ENCODE data around the gene ADAMTSL4. TPM values are rescaled to one million over a fixed set of nuclear protein-coding genes. Genes with fewer than 3 reads are reported as not detected.
"Not testable (repeated sequence)": the region's sequence is repeated elsewhere in the genome, so short reads cannot be mapped to it uniquely, and the experiment has no call there.

ADAMTSL4 gene
- total and polyA plus RNA-seq, 10 donors = 2.8 to 19.1 (median 11.1) TPM

- Histone ChIP-seq H3K4me3 (peak overlapping the region in 7 of 8 donors; percentile 3 to 96 (median 81)), H3K9me3 (no peaks in the 10 kb centered on the region), H3K4me1 (peaks cover 77 to 96% (median 82%) of the 10 kb centered on the region in 6 donors), H3K36me3 (peaks cover 0 to 94% (median 62%) of the 10 kb centered on the region in 6 donors), H3K27ac (peak overlapping the region; percentile 68 to 100 (median 100)), H3K27me3 (replicated peaks in 1 of 7) (no peaks in the 10 kb centered on the region)
- WGBS, 5 donors = 28 to 57% (median 40%) methylated on average over 4 of the region's 4 CpGs
- intact Hi-C loops (cut with DNase I; ENCODE audit: low total_unique reads) = no loop called here
- TF ChIP-seq POLR2AphosphoS5 (IDR thresholded peaks at IDR 0.05) (peak in 1 of 3 donors; percentile 81), POLR2A (IDR thresholded peaks at IDR 0.05) (no peak)
- peak; percentile 3 for DNase-seq
Observed at GRCh38 chr1:150572918-150573647, 23.9 kb downstream of the ADAMTSL4 start.

- H3K9me3 ChIP-seq; H3K27me3 ChIP-seq (replicated peaks in 1 of 7); intact Hi-C loops (cut with DNase I; ENCODE audit: low total_unique reads): not testable (repeated sequence)
- Histone ChIP-seq H3K36me3 (peaks cover 0 to 98% (median 62%) of the 10 kb centered on the region in 6 donors), H3K4me3 (peak overlapping the region; percentile 3 to 96 (median 82)), H3K27ac (peak overlapping the region; percentile 68 to 100 (median 100)), H3K4me1 (peaks cover 72 to 90% (median 76%) of the 10 kb centered on the region in 6 donors)
- DNase-seq = peak; percentile 76
- TF ChIP-seq POLR2AphosphoS5 (IDR thresholded peaks at IDR 0.05) = peak; percentile 61 to 85 (median 63)
- WGBS, 5 donors = 58 to 80% (median 66%) methylated on average over 13 of the region's 13 CpGs
Observed at GRCh38 chr1:150573648-150574071, 24.5 kb downstream of the ADAMTSL4 start.

- no peak for DNase-seq
- H3K4me3 ChIP-seq = peak overlapping the region; percentile 70 to 96 (median 84)
- H3K27ac ChIP-seq = peak overlapping the region; percentile 10 to 100 (median 100)
- peaks cover 0 to 90% (median 62%) of the 10 kb centered on the region in 6 donors for H3K36me3 ChIP-seq
- intact Hi-C loops (cut with DNase I; ENCODE audit: low total_unique reads) = no loop called here
- H3K4me1 ChIP-seq = peaks cover 65 to 82% (median 69%) of the 10 kb centered on the region in 6 donors
- H3K9me3 ChIP-seq = no peaks in the 10 kb centered on the region
- 33 to 59% (median 50%) methylated on average over 6 of the region's 6 CpGs for WGBS, 5 donors
- TF ChIP-seq POLR2AphosphoS5 (IDR thresholded peaks at IDR 0.05) (peak in 1 of 3 donors; percentile 77), CTCF (IDR thresholded peaks at IDR 0.05 in 8 of 11, conservative IDR thresholded peaks at IDR 0.05 in 3 of 11) (no peak)
- no peaks in the 10 kb centered on the region for H3K27me3 ChIP-seq (replicated peaks in 1 of 7)
Observed at GRCh38 chr1:150574260-150575071, 25.3 kb downstream of the ADAMTSL4 start.

GRCh38 chr1:150575072-150575489 lies 25.9 kb downstream of the ADAMTSL4 start:
- Histone ChIP-seq H3K4me1 (peaks cover 60 to 81% (median 67%) of the 10 kb centered on the region in 6 donors), H3K4me3 (peak overlapping the region; percentile 70 to 96 (median 84)), H3K9me3 (no peaks in the 10 kb centered on the region), H3K27me3 (replicated peaks in 1 of 7) (no peaks in the 10 kb centered on the region), H3K27ac (peak overlapping the region; percentile 10 to 100 (median 100)), H3K36me3 (peaks cover 0 to 84% (median 61%) of the 10 kb centered on the region in 6 donors)
- WGBS, 5 donors = 34 to 53% (median 43%) methylated on average over 4 of the region's 4 CpGs
- TF ChIP-seq POLR2A (IDR thresholded peaks at IDR 0.05) = no peak
- intact Hi-C loops (cut with DNase I; ENCODE audit: low total_unique reads) = no loop called here
- DNase-seq = no peak

GRCh38 chr1:150575518-150576366 lies 26.5 kb downstream of the ADAMTSL4 start:
- Histone ChIP-seq H3K9me3 (no peaks in the 10 kb centered on the region), H3K4me1 (peaks cover 59 to 80% (median 66%) of the 10 kb centered on the region in 6 donors), H3K27me3 (replicated peaks in 1 of 7) (no peaks in the 10 kb centered on the region), H3K27ac (peak overlapping the region; percentile 10 to 100 (median 100)), H3K36me3 (peaks cover 0 to 77% (median 60%) of the 10 kb centered on the region in 6 donors), H3K4me3 (peak overlapping the region; percentile 70 to 96 (median 84))
- intact Hi-C loops (cut with DNase I; ENCODE audit: low total_unique reads) = no loop called here
- WGBS, 5 donors = 17 to 40% (median 19%) methylated on average over 1 of the region's 1 CpG
- TF ChIP-seq POLR2A (IDR thresholded peaks at IDR 0.05) (peak in 1 of 3 donors; percentile 12), CTCF (IDR thresholded peaks at IDR 0.05 in 8 of 11, conservative IDR thresholded peaks at IDR 0.05 in 3 of 11) (no peak), POLR2AphosphoS5 (IDR thresholded peaks at IDR 0.05) (peak in 1 of 3 donors; percentile 77)
- DNase-seq = no peak

Measured in spleen (tissue), 11 donors.